GM19455 (cell line): ENCODE measurements around the gene STAC3.

Source experiments
- ATAC-seq: cut with Tn5 transposase; IDR thresholded peaks from one replicate; pipeline ENCODE4 v1.9.1; 2021; ENCODE audit not compliant: unreplicated experiment

STAC3 gene

DNA sequence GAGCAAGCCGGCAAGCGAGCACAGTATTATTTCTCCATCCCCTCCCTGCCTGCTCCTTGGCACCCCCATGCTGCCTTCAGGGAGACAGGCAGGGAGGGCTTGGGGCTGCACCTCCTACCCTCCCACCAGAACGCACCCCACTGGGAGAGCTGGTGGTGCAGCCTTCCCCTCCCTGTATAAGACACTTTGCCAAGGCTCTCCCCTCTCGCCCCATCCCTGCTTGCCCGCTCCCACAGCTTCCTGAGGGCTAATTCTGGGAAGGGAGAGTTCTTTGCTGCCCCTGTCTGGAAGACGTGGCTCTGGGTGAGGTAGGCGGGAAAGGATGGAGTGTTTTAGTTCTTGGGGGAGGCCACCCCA, 38.3 kb downstream of the STAC3 start:
- no peak for ATAC-seq

DNA sequence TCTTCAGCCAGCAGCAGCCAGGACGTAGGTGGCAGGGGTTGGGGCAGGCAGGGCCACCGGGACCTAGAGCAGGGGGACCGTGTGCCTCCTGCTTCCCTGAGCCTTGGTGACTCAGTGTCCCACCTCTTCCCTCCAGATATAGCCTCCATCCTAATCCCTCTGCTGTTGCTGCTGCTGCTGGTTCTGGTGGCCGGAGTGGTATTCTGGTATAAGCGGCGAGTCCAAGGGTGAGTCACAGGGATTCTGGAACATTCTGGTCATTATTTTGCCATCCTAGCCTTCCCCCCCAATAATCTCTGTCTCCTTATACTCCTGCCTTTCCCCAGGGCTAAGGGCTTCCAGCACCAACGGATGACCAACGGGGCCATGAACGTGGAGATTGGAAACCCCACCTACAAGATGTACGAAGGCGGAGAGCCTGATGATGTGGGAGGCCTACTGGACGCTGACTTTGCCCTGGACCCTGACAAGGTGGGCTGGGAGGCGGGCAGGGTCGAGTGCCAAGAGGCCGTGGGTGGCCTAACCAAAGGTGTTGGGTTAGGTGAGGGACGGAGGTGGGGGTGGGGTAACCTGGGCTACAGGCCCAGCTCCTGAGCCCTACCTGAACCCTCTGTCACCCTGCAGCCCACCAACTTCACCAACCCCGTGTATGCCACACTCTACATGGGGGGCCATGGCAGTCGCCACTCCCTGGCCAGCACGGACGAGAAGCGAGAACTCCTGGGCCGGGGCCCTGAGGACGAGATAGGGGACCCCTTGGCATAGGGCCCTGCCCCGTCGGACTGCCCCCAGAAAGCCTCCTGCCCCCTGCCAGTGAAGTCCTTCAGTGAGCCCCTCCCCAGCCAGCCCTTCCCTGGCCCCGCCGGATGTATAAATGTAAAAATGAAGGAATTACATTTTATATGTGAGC, 38.9 kb downstream of the STAC3 start:
- no peak for ATAC-seq

DNA sequence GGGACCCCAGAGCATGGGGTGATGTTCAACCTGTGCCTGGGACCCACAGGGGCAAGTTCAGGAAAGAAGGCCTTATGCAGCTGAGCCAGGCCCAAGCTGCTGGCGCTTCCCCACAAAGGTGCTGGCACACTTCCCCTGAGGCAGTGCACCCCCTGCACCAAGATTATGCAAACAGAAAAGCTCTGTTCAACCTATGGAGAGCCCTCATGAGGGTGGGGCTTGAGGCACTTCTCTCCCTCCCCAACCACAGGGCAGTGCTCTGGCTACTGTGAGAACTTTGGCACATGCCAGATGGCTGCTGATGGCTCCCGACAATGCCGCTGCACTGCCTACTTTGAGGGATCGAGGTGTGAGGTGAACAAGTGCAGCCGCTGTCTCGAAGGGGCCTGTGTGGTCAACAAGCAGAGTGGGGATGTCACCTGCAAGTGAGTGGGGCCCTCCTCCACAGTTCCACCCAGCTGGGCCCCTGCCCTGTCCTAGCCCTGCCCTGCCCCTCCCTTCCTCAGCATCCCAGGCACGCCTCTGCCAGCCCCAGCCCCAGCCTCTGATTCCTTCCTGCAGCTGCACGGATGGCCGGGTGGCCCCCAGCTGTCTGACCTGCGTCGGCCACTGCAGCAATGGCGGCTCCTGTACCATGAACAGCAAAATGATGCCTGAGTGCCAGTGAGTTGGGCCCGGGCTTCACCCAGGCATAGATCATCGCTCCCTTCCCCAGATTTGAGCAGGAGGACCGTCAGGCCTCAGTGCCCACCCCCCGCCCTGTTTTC, 39.9 kb downstream of the STAC3 start:
- no peak for ATAC-seq

DNA sequence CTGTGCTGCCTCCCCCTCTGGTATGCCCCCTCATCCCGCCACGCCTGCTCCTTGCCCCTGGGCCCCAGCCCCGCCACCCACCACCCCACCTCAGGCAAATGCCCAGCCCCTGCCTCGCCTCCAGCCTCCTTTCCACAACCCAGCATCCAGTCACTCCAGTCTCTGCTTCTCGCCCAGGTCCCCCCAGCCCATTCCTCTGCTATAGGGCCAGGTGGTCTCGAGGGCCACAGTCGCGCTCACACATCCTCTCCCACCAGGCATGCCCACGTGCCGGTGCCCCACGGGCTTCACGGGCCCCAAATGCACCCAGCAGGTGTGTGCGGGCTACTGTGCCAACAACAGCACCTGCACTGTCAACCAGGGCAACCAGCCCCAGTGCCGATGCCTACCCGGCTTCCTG, 40.5 kb downstream of the STAC3 start:
- no peak for ATAC-seq

DNA sequence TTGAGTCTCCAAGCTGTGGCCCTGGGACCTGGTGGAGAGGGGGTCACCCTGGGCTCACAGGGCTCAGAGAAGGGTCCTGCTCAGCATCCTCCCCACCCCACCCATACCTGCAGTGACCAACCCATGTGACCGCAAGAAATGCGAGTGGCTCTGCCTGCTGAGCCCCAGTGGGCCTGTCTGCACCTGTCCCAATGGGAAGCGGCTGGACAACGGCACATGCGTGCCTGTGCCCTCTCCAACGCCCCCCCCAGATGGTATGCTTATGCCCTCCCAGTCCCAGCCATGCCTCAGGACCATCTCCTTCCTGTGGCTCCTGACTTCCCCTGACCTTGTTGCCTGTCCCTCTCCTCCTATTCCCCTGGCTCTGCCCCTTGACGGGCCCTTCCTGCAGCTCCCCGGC, 41.1 kb downstream of the STAC3 start:
- ATAC-seq = no peak

DNA sequence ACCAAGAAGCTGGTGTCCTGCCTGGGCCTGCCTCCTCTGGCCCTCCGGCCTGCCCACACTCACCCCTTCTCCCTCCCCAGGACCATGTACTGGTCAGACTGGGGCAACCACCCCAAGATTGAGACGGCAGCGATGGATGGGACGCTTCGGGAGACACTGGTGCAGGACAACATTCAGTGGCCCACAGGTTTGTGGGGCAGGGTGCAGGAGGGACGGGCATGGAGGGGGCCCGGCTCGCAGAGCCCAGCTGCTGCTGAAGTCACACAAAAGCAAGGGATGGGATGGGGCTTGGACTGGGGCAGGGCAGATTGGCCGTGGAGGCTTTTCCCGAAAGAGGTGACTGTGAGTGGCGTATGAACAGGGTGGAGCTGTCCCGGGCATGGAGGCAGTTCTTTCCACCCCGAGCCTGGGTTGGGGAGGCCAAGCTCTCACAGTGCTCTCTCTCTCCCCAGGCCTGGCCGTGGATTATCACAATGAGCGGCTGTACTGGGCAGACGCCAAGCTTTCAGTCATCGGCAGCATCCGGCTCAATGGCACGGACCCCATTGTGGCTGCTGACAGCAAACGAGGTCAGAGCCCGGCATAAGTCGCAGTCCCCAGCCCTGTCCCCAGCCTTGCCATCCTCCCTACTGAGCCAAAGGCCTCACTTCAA, 42.2 kb downstream of the STAC3 start:
- no peak for ATAC-seq

DNA sequence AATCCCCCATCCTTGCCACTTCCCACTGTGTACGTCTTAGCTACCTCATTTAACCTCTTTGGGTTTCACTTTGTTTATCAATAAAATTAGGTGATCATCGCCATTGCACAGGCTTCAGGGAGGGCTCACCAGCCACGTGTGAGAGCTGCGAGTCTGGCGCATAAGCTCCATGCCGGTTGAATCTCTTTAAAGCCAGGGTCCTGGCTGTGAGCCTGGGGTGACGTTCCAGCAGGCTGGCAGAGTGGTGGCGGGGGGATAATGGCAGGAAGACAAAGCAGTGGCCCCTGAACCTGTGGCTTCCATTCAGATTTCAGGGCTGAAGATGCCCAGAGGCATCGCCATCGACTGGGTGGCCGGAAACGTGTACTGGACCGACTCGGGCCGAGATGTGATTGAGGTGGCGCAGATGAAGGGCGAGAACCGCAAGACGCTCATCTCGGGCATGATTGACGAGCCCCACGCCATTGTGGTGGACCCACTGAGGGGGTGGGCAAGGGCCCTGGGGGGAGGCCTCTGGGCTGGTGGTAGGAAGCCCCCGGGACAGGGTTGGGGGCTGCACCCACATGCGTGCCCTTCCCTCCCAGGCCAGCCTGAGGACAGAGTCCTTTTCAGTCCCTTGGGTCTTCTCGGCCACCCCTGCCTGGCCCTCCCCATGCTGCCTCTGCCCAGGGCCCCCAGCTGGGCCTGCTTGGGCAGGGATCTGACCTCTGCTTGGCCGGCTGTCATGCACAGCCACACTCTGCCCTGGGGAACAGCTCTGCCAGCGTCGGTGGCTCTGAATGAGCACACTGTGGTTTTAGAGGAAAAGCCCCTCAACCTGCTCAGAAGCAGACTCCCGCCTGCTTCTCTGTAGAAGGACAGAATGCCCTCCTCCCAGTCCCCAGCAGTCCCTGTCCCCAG, 43.0 kb downstream of the STAC3 start:
- no peak for ATAC-seq

DNA sequence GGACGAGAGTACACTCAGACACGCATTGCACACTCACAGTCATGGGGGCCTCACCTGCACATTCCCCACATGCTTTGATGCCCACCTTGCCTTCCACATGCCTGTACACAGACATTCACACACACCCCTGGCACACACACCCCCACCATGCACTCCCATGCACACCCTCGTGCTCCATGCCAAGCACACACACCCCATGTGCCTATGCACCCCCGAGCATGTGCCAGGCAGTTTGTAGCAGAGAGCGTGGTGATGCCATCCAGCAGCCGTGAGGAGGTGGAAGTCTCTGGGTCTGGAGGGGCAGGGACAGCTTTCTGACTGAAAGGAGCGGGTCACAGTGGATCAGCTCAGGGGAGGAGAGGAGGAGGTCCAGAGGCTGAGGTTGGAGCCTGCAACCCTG, 45.1 kb downstream of the STAC3 start:
- no peak for ATAC-seq

DNA sequence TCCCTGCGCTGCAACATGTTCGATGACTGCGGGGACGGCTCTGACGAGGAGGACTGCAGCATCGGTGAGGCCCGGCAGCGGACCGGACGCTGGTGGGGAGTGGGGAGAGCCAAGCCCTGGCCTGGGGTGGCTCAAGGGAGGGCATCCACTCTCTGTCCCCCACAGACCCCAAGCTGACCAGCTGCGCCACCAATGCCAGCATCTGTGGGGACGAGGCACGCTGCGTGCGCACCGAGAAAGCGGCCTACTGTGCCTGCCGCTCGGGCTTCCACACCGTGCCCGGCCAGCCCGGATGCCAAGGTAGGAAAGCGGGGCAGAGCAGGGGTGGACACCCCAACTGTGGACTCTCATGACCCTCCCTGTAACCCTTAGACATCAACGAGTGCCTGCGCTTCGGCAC, 45.8 kb downstream of the STAC3 start:
- ATAC-seq = no peak

DNA sequence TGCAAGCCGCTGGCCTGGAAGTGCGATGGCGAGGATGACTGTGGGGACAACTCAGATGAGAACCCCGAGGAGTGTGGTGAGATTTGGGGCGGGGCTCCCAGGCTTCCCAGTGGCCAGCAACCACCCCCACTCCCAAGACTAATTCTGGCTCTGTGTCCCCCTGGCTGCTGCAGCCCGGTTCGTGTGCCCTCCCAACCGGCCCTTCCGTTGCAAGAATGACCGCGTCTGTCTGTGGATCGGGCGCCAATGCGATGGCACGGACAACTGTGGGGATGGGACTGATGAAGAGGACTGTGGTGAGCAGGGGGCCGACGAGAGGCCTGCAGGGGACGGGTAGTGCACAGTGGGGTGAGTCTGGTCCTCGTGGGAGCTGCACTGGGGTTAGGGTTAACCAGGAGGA, 46.5 kb downstream of the STAC3 start:
- no peak for ATAC-seq

DNA sequence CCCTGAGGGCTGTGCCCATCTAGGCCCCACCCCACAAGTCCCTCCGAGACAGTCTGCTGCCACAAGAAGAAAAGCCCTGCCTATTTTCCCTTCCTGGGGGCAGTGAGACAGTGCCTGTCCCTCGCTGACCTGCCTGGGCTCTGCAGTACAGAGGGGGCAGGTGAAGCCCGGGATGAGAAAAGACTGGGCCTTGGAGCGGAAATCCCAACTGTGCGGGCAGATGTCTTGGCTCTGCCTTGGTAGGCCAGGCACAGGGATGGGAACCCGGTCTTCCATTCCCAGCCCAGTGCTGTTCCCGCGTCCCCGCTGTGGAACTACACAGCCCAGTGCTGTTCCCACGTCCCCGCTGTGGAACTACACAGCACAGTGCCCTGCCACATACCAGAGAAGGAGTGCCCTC, 47.2 kb downstream of the STAC3 start:
- no peak for ATAC-seq

DNA sequence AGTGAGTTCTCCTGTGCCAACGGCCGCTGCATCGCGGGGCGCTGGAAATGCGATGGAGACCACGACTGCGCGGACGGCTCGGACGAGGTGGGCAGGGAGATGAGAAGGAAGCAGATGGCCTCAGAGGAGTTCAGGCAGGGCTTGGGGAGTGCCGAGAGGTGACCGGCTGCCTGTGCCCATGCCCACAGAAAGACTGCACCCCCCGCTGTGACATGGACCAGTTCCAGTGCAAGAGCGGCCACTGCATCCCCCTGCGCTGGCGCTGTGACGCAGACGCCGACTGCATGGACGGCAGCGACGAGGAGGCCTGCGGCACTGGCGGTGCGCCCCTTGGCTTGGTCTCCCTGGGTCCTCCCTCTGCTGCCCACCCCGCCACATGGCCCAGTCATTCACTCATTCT, 47.8 kb downstream of the STAC3 start:
- no peak for ATAC-seq

DNA sequence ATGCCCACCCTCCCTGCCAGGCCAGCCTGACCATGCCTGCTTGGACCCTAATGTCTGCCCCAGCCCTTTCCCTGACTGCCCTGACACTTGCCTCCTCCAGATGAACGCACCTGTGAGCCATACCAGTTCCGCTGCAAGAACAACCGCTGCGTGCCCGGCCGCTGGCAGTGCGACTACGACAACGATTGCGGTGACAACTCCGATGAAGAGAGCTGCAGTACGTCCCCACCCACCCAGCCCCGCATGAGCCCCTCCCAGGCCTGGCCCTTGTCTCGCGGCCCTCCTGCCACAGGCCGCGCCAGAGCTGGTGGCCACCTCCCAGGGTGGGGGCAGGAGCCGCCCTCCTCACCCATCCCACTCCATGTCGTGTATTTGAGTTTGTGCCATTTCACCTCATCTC, 48.7 kb downstream of the STAC3 start:
- ATAC-seq = no peak

DNA sequence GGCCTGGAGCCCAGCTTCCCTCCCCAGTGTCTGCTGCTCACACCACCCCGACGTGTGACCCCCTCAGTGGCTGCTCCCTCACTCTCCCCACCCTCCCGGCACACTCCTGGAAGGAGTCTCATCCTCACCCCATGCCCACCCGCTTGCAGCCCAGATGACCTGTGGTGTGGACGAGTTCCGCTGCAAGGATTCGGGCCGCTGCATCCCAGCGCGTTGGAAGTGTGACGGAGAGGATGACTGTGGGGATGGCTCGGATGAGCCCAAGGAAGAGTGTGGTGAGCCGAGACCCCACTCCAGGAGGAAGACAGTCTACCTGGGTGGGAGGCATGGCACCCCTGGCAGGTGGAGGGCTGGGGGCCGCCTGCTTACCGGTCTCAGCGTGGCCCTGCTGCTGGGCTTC, 49.4 kb downstream of the STAC3 start:
- ATAC-seq = no peak

DNA sequence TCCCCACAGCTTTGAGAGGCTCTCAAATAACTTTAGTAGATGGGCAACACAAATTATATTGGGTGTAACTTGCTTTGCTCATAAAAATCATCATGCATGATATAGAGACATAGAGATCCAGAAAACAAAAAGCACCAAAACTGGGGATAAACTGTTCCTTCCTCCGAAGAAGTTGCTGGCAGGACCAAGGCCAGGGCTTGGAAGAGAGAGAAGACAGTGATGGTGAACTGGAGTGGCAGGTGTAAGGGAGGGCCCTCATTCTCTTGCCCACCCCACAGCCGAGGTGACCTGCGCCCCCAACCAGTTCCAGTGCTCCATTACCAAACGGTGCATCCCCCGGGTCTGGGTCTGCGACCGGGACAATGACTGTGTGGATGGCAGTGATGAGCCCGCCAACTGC, 49.8 kb downstream of the STAC3 start:
- ATAC-seq = no peak

DNA sequence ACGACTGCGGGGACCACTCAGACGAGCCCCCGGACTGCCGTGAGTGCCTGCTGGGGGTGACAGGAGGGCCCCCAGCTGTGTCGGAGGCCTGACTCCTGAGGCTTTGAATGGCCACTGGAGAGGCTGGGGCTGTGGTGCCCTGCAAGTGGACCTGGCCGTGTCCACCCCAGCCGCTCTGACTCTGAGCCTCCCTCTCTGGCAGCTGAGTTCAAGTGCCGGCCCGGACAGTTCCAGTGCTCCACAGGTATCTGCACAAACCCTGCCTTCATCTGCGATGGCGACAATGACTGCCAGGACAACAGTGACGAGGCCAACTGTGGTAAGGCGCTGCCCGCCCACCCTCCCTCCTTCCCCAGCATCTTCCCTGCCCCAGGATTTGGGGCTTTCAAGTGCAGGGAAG, 50.5 kb downstream of the STAC3 start:
- no peak for ATAC-seq

DNA sequence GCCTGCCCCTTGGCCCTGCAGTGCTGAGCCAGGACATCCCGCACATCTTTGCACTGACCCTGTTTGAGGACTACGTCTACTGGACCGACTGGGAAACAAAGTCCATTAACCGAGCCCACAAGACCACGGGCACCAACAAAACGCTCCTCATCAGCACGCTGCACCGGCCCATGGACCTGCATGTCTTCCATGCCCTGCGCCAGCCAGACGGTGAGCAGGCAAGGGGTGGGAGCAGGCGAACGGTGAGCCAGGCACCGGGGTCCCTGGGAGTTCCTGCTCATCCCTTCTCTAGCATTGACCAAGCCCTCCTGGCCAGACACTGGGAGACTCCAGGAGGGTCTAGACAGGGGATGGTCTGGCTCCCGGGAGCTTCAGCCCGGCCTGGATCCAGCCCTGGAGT, 51.8 kb downstream of the STAC3 start:
- no peak for ATAC-seq

DNA sequence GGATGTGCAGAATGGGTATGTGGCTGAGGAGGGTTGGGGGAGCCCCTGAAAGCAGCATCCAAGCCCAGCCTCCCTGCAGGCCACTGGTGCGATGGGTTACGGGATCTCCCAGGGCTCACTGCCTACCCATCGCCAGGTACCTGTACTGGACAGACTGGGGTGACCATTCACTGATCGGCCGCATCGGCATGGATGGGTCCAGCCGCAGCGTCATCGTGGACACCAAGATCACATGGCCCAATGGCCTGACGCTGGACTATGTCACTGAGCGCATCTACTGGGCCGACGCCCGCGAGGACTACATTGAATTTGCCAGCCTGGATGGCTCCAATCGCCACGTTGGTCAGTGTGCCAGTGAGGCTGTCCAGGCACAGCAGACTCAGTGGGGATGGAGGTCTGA, 52.7 kb downstream of the STAC3 start:
- no peak for ATAC-seq

DNA sequence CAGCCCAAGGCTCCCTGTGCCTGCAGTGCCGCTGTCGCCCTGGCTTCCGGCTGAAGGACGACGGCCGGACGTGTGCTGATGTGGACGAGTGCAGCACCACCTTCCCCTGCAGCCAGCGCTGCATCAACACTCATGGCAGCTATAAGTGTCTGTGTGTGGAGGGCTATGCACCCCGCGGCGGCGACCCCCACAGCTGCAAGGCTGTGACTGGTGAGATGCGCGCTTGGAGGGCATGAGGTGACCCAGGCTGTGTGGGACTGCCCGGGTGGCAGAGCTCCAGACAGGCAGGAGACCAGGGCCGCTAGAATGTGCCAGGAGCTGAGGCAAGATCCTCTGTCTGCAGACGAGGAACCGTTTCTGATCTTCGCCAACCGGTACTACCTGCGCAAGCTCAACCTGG, 54.0 kb downstream of the STAC3 start:
- ATAC-seq = no peak

DNA sequence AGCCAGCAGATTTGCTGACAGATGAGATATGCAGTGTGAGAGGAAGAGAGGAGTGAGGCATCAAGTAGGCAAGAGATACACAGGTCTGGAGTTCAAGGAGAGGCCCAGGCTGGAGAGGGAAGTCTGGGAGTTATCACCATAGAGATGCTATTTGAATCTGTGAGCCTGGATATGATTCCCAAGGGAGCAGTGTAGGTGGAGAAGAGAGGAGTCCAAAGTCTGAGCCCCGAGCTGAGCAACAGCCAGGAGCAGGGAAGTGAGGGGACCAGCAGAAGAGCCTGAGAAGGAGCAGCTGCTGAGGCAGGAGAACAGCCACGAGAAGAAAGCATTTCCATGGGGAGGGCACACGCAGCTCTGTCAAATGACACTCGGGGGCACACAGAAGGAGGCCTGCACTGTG, 54.5 kb downstream of the STAC3 start:
- ATAC-seq = no peak
